GM21786 (cell line): Measurements from ENCODE around the gene CNTNAP5.

Experiments used
- ATAC-seq: cut with Tn5 transposase; IDR thresholded peaks from one replicate; pipeline ENCODE4 v1.9.1; 2021; ENCODE audit not compliant: unreplicated experiment

The CNTNAP5 gene

DNA sequence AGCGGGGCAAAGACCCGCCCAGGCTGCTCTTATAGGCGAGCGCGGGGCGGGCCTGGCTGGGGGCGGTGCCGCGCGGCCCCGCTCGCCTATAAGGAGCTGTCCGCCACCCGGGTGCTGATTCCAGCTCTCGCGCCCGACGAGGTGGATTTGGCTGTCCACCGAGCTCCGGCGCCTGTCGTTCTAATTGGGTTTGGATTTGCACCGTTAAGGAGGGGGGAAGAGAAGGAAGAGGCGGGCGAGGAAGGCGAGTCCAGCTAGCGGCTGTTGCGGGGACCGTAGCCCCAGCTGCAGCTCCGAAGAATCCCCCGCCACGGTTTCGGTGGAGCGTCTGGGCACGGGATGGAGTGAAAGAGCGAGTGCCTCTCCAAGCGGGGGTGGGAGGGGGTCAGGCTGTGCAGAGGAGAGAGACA, at the start of gene CNTNAP5:
Gene CNTNAP5, plus strand, starts transcription at position 117 of the 410 bp plus-strand sequence. CDS start 364 bp downstream, outside the sequence.
- ATAC-seq, result no peak

- no peak for ATAC-seq
Observed at GRCh38 chr2:123976054-123976648, 48.9 kb upstream of the CNTNAP5 start.

DNA sequence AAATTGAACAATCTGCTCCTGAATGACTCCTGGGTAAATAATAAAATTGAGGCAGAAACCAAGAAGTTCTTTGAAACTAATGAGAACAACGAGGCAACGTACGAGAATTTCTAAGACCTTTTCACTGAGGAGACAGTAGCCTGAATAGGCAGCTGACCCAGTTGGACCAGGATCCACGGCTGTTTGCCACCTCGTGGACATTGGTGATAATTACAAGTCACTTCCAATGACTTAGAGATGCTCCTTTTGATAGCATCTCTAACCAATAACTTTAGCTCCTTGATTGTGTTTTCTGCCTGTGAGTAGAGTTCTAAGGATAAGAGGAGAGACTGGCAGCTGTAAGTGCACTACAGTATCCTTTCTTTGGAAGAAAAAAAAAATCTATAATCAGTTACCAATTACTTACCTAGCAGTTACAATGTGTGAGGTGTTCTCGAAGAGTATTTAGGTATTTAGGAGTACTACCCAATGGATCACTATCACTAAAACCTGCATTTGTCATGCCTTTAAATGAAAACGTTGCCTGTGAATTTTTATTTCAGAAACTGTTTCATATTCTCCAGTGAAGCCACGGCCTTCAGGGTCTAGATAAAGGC, 31.3 kb upstream of the CNTNAP5 start:
- peak; percentile 76 for ATAC-seq

DNA sequence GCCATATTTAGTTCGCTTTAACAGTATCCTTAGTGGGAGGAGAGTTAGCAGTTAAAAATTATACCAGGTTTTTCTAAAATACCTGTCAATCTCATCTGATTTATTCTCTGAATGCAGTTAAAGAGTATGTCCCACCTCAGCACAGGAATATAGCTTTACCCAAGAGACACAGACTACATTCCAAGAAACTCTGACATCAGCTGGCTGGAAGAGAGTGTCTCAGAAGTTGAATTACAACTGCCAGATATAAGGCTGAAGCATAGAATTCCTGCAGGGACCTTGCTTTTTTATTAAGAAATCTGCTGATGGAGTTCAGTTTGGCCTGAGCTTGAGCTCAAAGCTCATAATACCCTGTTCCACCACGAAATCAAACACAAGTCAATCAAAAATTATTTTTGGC, 25.4 kb upstream of the CNTNAP5 start:
- ATAC-seq, result no peak

DNA sequence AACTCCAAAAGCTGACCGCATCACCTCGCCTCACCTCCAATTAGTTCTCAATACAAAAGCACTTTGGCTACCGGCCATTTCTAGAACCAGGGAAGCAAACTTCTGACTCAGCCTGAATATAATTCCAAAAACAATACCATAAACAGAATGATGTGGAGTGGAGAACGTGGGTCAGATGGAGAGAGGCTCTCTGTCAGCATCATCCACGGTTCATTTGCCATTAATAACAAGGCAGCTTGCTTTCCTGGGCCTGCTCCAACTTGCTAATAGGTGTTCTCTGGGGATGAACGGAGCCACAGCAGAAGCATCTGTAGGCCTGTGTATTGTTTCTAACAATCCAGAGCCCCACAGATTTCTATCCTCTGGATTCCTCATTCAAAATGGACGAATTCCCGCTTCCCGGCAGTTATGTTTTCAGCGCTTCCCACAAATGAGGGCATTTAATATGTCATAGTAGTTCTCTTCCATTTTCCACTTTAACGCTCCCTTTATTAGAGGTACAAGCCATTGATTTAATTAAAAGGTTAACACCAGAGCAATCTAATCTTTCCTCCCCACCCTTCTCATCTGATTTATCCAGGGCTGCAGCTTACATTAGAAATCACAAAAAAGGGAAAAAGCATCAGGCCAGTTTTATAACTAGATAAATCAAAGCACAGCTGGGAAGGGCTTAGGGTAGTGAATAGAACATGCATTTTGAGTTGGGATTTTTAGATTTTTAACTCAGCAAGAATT, 23.2 kb upstream of the CNTNAP5 start:
- no peak for ATAC-seq

- ATAC-seq, result no peak
Observed at GRCh38 chr2:124018890-124019289, 6.2 kb upstream of the CNTNAP5 start.

- ATAC-seq, result no peak
Observed at GRCh38 chr2:124024561-124025170, 421 bp upstream of the CNTNAP5 start.

- ATAC-seq, result no peak
Observed at GRCh38 chr2:124025891-124026434, 876 bp downstream of the CNTNAP5 start.

GRCh38 chr2:124026503-124026902, 1.4 kb downstream of the CNTNAP5 start:
- ATAC-seq, result no peak

GRCh38 chr2:124027182-124027581, 2.1 kb downstream of the CNTNAP5 start:
- peak; percentile 71 for ATAC-seq

- ATAC-seq, result no peak
Observed at GRCh38 chr2:124032799-124033198, 7.7 kb downstream of the CNTNAP5 start.

- ATAC-seq, result no peak
Observed at GRCh38 chr2:124034265-124034664, 9.2 kb downstream of the CNTNAP5 start.

- no peak for ATAC-seq
Observed at GRCh38 chr2:124035001-124035400, 9.9 kb downstream of the CNTNAP5 start.

GRCh38 chr2:124039032-124039431, 13.9 kb downstream of the CNTNAP5 start:
- no peak for ATAC-seq

DNA sequence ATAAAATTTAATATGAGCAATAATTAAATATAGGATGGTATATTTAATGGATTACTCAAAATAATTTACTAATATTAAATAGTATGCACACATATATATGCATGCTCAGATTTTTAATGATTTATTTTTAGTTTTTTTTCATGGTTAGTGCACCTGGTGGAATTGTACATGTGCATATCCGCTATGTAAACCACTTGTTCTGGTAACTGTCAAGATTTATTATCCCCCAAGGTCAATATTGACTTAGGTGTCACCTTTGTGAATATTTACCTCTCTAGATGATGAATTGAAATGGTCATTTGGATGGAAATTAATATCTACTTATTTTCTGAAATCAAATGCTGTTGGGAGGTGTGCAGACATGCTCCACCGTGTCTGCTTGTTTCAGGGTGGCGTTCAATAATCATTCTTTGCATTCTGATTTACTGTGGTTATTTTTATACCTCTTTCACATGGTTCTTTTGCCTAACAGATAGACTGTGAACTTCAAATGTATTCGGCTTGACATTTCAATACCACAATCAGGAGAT, 14.7 kb downstream of the CNTNAP5 start:
- no peak for ATAC-seq

DNA sequence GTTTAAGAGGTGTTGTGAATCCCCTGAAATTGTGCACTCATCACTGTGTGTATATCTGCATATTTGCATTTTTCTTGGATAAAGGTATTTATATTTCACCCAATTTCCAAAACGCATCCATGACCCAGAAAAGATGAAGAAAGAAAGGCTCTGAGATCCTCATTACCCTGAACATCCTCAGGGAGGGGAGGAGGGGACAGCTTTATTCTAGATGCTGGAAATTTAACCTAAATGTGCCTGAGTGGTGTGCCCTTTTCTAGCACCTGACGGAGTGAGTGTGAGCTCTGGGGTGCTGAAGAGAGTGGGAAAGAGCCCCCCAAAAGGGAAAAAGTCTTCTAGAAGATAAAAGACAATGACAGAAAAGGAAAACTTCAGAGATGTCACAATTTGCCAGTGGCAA, 20.8 kb downstream of the CNTNAP5 start:
- no peak for ATAC-seq

- no peak for ATAC-seq
Observed at GRCh38 chr2:124046332-124046731, 21.2 kb downstream of the CNTNAP5 start.

DNA sequence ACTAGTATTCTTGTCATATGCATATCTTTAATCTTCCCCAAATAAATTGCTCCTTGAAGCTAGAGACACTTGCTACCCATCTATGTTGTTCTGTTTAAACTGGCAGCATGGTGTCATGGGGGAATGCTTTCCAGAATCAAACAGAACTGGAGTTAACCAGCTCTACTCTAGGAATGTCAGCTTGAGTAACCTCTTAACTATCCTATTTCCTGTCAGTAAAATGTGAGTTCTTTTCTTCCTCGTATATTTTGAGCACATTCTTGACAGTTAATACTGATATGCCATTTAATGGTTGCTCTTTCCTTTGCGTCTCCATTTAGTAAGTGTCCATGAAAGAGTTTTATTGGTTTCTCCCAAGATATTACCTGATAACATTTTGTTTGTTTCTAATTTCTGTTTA, 23.0 kb downstream of the CNTNAP5 start:
- ATAC-seq, result no peak

GRCh38 chr2:124048664-124049063, 23.6 kb downstream of the CNTNAP5 start:
- no peak for ATAC-seq

GRCh38 chr2:124049136-124049535, 24.0 kb downstream of the CNTNAP5 start:
- ATAC-seq, result no peak

- no peak for ATAC-seq
Observed at GRCh38 chr2:124050833-124051497, 25.9 kb downstream of the CNTNAP5 start.
